HEK293 (cell line): ENCODE data around the gene LRRC7.

ENCODE experiments used
- CTCF ChIA-PET: fragments of 350-600 bp; formaldehyde crosslinking; extraction: SDS; loops from one replicate; lab custom pipeline; 2021; ENCODE audit warnings: antibody characterized with exemption; lab: Yijun Ruan, JAX
- POLR2A ChIA-PET: fragments of 300-600 bp; formaldehyde crosslinking; extraction: SDS; loops from one replicate; lab custom pipeline; 2020; ENCODE audit warnings: antibody characterized with exemption, inconsistent platforms; lab: Yijun Ruan, JAX
- H3K27ac ChIP-seq: fragments of 200-500 bp; sonication (Bioruptor generic); 2 replicates; pipeline ENCODE4 v1.5.1; 2014; ENCODE audit warnings: low read depth, low read length, control low read depth, inconsistent platforms; ENCODE audit errors: extremely low read depth
- H3K36me3 ChIP-seq, 2 experiments: fragments of 200-500 bp in 1 of 2; sonication (Bioruptor generic) in 1 of 2; 1 replicate in 1 of 2; 2 replicates in 1 of 2; pipeline ENCODE4 v1.5.1; 2014 to 2017; ENCODE audit warnings: inconsistent platforms in 2 of 2, low read length in 2 of 2; ENCODE audit not compliant: control insufficient read depth in 2 of 2, insufficient read depth in 1 of 2
- H3K4me1 ChIP-seq: fragments of 200-500 bp; sonication (Bioruptor generic); 2 replicates; pipeline ENCODE4 v1.5.1; 2014; ENCODE audit warnings: mild to moderate bottlenecking, low read length, inconsistent platforms; ENCODE audit not compliant: control insufficient read depth, insufficient read depth
- H3K4me3 ChIP-seq: 2 replicates; pipeline ENCODE4 v1.5.1; 2011; ENCODE audit warnings: low read depth, mild to moderate bottlenecking, control low read depth, low read length, moderate library complexity
- H3K9me3 ChIP-seq: fragments of 200-500 bp; sonication (Bioruptor generic); 2 replicates; pipeline ENCODE4 v1.5.1; 2014; ENCODE audit warnings: low read depth, low read length, inconsistent platforms; ENCODE audit not compliant: control insufficient read depth, insufficient read depth
- HOXC10 ChIP-seq: sonication (generic); formaldehyde crosslinking; IDR thresholded peaks from 2 replicates; pipeline ENCODE4 v1.8.1; 2023; ENCODE audit warnings: mild to moderate bottlenecking, missing genetic modification reagents
- KLF10 ChIP-seq: fragments of 450-650 bp; IDR thresholded peaks from 2 replicates; pipeline ENCODE4 v1.5.1; 2018; ENCODE audit warnings: missing biosample characterization, mild to moderate bottlenecking, missing genetic modification characterization
- MYNN ChIP-seq: fragments of 450-650 bp; formaldehyde crosslinking; IDR thresholded peaks from 2 replicates; pipeline ENCODE4 v1.5.1; 2016; ENCODE audit warnings: missing biosample characterization, missing genetic modification characterization, borderline replicate concordance
- SCRT2 ChIP-seq: fragments of 450-650 bp; formaldehyde crosslinking; IDR thresholded peaks from 2 replicates; pipeline ENCODE4 v1.5.1; 2016; ENCODE audit warnings: missing biosample characterization, missing genetic modification characterization
- SETDB1 ChIP-seq: IDR thresholded peaks from one replicate; pipeline ENCODE4 v1.6.1; 2017; ENCODE audit warnings: mild to moderate bottlenecking, low read length, moderate library complexity, mixed read lengths; ENCODE audit not compliant: insufficient read length
- ZBTB7A ChIP-seq: fragments of 450-650 bp; formaldehyde crosslinking; IDR thresholded peaks from 2 replicates; pipeline ENCODE4 v1.5.1; 2016; ENCODE audit warnings: low read depth, missing biosample characterization, missing genetic modification characterization
- ZNF112 ChIP-seq: fragments of 450-650 bp; formaldehyde crosslinking; IDR thresholded peaks from 2 replicates; pipeline ENCODE4 v1.5.0; 2017; ENCODE audit warnings: missing biosample characterization, missing genetic modification characterization
- ZNF146 ChIP-seq: fragments of 450-650 bp; formaldehyde crosslinking; IDR thresholded peaks from 2 replicates; pipeline ENCODE4 v1.5.1; 2016; ENCODE audit warnings: missing biosample characterization, missing genetic modification characterization
- ZNF214 ChIP-seq: fragments of 450-650 bp; formaldehyde crosslinking; IDR thresholded peaks from 2 replicates; pipeline ENCODE4 v1.5.1; 2017; ENCODE audit warnings: missing biosample characterization, mild to moderate bottlenecking, missing genetic modification characterization, borderline replicate concordance
- ZNF311 ChIP-seq: fragments of 450-650 bp; formaldehyde crosslinking; IDR thresholded peaks from 2 replicates; pipeline ENCODE4 v1.5.1; 2017; ENCODE audit warnings: missing biosample characterization, missing genetic modification characterization, borderline replicate concordance
- ZNF433 ChIP-seq: fragments of 450-650 bp; formaldehyde crosslinking; IDR thresholded peaks from 2 replicates; pipeline ENCODE4 v1.5.1; 2016; ENCODE audit warnings: missing biosample characterization, missing genetic modification characterization, low read depth
- ZNF48 ChIP-seq: fragments of 450-650 bp; formaldehyde crosslinking; IDR thresholded peaks from 2 replicates; pipeline ENCODE4 v1.5.1; 2016; ENCODE audit warnings: missing biosample characterization, missing genetic modification characterization
- ZNF549 ChIP-seq: fragments of 450-650 bp; IDR thresholded peaks from 2 replicates; pipeline ENCODE4 v1.5.1; 2018; ENCODE audit warnings: missing biosample characterization, missing genetic modification characterization, mild to moderate bottlenecking, inconsistent platforms, moderate library complexity
- ZNF555 ChIP-seq: fragments of 450-650 bp; formaldehyde crosslinking; conservative IDR thresholded peaks from 2 replicates; pipeline ENCODE4 v1.5.1; 2017; ENCODE audit warnings: missing biosample characterization, mild to moderate bottlenecking, missing genetic modification characterization, inconsistent platforms
- ZNF623 ChIP-seq: fragments of 450-650 bp; formaldehyde crosslinking; IDR thresholded peaks from 2 replicates; pipeline ENCODE4 v1.5.1; 2016; ENCODE audit warnings: missing biosample characterization, missing genetic modification characterization
- ZNF707 ChIP-seq: fragments of 450-650 bp; formaldehyde crosslinking; IDR thresholded peaks from 2 replicates; pipeline ENCODE4 v1.5.1; 2016; ENCODE audit warnings: missing biosample characterization, missing genetic modification characterization
- ZNF76 ChIP-seq: fragments of 450-650 bp; formaldehyde crosslinking; IDR thresholded peaks from 2 replicates; pipeline ENCODE4; 2016; ENCODE audit warnings: low read depth, missing biosample characterization, missing genetic modification characterization, borderline replicate concordance
- ZNF791 ChIP-seq: fragments of 450-650 bp; formaldehyde crosslinking; IDR thresholded peaks from 2 replicates; pipeline ENCODE4 v1.5.1; 2016; ENCODE audit warnings: missing biosample characterization, missing genetic modification characterization
- ZSCAN30 ChIP-seq: fragments of 450-650 bp; IDR thresholded peaks from 2 replicates; pipeline ENCODE4 v1.5.1; 2018; ENCODE audit warnings: missing biosample characterization, mild to moderate bottlenecking, missing genetic modification characterization, moderate library complexity
- ZSCAN4 ChIP-seq: fragments of 450-650 bp; formaldehyde crosslinking; IDR thresholded peaks from 2 replicates; pipeline ENCODE4 v1.5.1; 2017; ENCODE audit warnings: missing biosample characterization, missing genetic modification characterization

LRRC7 gene

GRCh38 chr1:69643266-69643665, 75.5 kb downstream of the LRRC7 start (continued):
- TF ChIP-seq ZSCAN4 (tag by site-specific recombination): no peak
- no peak for TF ChIP-seq SCRT2 (tag by site-specific recombination)

DNA sequence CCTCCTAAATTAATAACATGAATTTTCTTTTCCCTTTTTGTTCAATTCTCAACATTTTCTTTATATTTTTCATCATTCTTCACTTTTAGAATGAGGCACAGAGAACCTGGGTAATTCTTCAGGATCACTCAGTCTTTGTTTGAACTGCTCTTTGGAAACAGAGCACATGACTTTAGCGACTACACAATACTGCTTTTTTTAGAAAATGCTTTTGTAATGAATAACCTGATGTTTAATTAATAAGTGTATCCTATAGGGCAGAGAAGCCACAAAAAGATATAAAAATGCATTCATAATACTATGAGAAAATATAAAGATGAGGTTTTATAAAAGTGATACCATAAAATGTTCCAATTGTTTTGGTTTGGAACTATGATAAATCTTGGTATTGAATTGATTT, 77.8 kb downstream of the LRRC7 start:
- ChIA-PET CTCF (interaction anchor here (0.8 kb wide), 1 partner anchor 346 kb away, joined by 4 read pairs; no protein-coding TSS in a partner anchor), POLR2A (no interaction called here)
- no peaks in the 10 kb centered on the region for H3K9me3 ChIP-seq
- no peaks in the 10 kb centered on the region for H3K4me1 ChIP-seq
- no peak overlapping the region for H3K4me3 ChIP-seq
- no peak overlapping the region for H3K27ac ChIP-seq
- H3K36me3 ChIP-seq: no peaks in the 10 kb centered on the region
- TF ChIP-seq ZSCAN30 (tag by site-specific recombination) (no peak), ZNF48 (tag by site-specific recombination) (no peak), ZNF214 (tag by site-specific recombination) (no peak), ZNF146 (tag by site-specific recombination) (no peak), ZNF112 (tag by site-specific recombination) (no peak), KLF10 (tag by site-specific recombination) (no peak), HOXC10 (no peak), ZNF623 (tag by site-specific recombination) (no peak), ZNF791 (no peak), ZNF707 (no peak), ZNF549 (tag by site-specific recombination) (no peak)

GRCh38 chr1:69648486-69648885, 80.8 kb downstream of the LRRC7 start:
- TF ChIP-seq ZNF555 (tag by site-specific recombination): no peak
- no peak for TF ChIP-seq ZNF76 (tag by site-specific recombination)
- no peaks in the 10 kb centered on the region for H3K36me3 ChIP-seq
- H3K4me1 ChIP-seq: no peaks in the 10 kb centered on the region
- CTCF ChIA-PET: no interaction called here
- H3K4me3 ChIP-seq: no peak overlapping the region
- H3K9me3 ChIP-seq: no peaks in the 10 kb centered on the region
- no peak overlapping the region for H3K27ac ChIP-seq
- POLR2A ChIA-PET: no interaction called here

DNA sequence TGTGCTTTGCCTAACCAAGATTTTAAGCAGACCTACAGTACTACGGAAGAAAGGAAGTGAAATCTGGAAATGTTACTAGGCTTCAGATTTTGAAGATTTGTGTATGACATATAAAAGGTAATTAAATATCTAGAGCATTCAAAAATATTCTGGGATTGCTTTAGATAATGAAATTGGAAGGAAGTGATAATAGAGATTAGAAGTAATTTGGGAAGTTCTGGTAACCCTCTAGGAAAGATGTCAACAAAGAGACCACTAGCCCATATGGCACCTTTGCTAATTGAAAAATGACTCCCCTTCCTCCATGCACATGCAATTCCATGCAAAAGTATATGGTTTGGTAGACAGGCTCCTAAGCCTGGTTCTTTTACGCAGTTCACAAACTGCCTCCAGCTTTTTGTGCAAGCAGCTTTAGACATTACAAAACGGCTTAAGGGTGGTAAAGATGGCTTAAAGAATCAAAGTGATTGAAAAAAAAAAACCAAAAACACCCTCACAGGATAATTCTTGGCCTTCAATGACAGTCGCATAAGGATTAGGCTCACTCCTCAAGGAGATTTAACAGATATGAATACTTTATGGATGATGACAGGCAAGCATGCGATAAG, 81.8 kb downstream of the LRRC7 start:
- Histone ChIP-seq H3K4me1 (no peaks in the 10 kb centered on the region), H3K4me3 (no peak overlapping the region), H3K27ac (no peak overlapping the region), H3K36me3 (no peaks in the 10 kb centered on the region), H3K9me3 (no peaks in the 10 kb centered on the region)
- CTCF ChIA-PET: interaction anchor here (0.5 kb wide), 1 partner anchor 199 kb away, joined by 3 read pairs; no protein-coding TSS in a partner anchor
- POLR2A ChIA-PET: no interaction called here
- no peak for TF ChIP-seq ZBTB7A
- no peak for TF ChIP-seq ZNF433 (tag by site-specific recombination)
- no peak for TF ChIP-seq SETDB1
- TF ChIP-seq MYNN (tag by site-specific recombination): no peak
- TF ChIP-seq ZNF311 (tag by site-specific recombination): no peak
